Coronary artery (tissue), 2 donors: ENCODE data around the gene GALK1.

ENCODE experiments used
- DNase-seq: peaks from one replicate; pipeline ENCODE4 v3.0.0-alpha.2; 2017; ENCODE audit warnings: low spot score
- H3K27ac ChIP-seq, 2 donors: fragments of 200-600 bp; sonication (generic); one replicate each; pipeline ENCODE4 v1.5.1; 2016 to 2019
- H3K4me3 ChIP-seq: fragments of 200-600 bp; sonication (generic); 2 replicates; pipeline ENCODE4 v1.5.1; 2016; ENCODE audit warnings: mild to moderate bottlenecking, moderate library complexity
- TF ChIP-seq, protein P1 (sequence below): fragments of 200-600 bp; sonication (generic); IDR thresholded peaks from one replicate; pipeline ENCODE4 v1.5.1; 2019; ENCODE audit warnings: antibody characterized with exemption

The GALK1 gene

DNA sequence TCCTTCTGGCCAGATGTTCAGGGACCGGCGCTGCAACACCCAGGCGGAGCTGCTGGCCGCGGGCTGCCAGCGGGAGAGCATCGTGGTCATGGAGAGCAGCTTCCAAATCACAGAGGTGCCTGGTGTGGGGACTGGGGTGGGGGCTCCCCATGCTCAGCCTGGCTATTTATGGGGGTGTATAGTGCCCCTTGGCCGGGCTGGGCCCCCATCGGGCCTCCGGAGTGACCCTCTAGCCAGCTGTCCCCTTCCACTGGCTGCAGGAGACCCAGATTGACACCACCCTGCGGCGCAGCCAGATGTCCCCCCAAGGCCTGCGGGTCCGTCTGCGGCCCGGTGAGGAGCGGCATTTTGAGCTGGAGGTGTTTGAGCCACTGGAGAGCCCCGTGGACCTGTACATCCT is 37.6 kb downstream of the GALK1 start:
- TF ChIP-seq, protein P1, sequence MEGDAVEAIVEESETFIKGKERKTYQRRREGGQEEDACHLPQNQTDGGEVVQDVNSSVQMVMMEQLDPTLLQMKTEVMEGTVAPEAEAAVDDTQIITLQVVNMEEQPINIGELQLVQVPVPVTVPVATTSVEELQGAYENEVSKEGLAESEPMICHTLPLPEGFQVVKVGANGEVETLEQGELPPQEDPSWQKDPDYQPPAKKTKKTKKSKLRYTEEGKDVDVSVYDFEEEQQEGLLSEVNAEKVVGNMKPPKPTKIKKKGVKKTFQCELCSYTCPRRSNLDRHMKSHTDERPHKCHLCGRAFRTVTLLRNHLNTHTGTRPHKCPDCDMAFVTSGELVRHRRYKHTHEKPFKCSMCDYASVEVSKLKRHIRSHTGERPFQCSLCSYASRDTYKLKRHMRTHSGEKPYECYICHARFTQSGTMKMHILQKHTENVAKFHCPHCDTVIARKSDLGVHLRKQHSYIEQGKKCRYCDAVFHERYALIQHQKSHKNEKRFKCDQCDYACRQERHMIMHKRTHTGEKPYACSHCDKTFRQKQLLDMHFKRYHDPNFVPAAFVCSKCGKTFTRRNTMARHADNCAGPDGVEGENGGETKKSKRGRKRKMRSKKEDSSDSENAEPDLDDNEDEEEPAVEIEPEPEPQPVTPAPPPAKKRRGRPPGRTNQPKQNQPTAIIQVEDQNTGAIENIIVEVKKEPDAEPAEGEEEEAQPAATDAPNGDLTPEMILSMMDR: no peak
- H3K27ac ChIP-seq: no peak overlapping the region
- H3K4me3 ChIP-seq: no peak overlapping the region

DNA sequence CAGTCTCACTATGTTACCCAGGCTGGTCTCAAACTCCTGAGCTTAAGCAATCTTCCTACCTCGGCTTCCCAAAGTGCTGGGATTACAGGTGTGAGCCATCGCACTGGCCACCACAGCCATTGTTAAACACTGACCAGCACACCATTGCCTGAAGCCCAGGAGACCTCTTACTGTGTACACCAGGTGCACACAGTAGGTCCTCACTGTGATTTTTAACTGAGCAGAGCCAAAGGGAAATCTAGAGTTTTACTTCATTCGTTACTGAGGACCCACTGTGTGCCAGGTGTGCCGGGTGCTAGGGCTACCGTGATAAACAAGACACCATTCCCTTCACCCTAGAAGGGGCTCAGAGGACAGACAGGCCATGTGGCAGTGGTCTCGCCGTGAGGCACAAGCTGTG is 39.5 kb downstream of the GALK1 start:
- TF ChIP-seq, protein P1: no peak
- no peak overlapping the region for H3K4me3 ChIP-seq
- no peak overlapping the region for H3K27ac ChIP-seq
- no peak for DNase-seq

More for the DNA sequence above, 37.6 kb downstream of the GALK1 start:
- DNase-seq: no peak

DNA sequence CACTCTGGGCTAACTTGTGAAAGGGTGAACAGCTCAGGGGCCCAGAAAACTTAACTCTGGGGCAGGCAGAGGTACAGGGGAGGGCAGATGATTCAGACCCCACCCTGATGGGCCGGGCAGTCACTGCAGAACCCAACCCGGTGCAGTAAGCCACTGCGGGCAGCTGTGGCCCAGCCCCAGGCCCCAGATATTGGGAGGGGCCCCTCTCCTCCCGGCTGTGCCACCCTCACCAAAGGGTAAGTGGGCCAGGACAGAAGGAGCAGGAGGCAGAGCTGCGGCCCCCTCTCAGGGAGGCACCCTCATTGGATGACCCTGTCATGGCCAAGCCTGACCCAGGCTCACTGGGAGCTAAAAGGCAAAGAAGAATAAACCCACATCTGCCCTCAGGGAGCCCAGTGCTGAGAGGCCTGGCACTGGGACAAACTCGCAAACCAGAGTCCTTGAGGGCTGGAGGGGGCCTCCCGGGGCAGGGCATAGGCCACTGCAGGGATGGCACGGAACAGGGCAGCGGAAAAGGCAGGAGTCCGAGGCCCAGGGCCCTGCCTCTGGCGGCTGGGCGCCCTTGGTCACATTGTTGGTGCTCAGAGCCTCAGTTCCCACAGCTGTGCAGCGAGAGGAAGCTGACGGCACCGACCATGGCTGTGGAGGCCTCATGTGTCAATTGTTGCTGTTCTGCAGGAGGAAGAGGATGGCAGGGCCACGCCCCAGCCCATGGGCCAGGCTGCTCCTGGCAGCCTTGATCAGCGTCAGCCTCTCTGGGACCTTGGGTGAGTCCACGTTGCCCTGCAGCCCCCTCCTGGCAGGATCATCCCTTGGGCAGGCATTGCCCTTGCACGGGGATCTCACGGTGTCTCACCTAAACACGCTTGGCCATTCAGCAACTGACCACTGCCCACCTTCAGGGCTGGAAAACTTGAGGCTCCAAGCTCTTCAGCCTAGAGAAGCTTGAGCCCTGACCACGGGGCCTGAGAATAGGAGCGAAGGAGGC is 40.7 kb downstream of the GALK1 start:
- Histone ChIP-seq H3K27ac (peak overlapping the region in 1 of 2 donors; percentile 48), H3K4me3 (peak overlapping the region; percentile 68)
- TF ChIP-seq, protein P1: no peak

GRCh38 chr17:75723171-75723930 is 41.6 kb downstream of the GALK1 start:
- no peak for DNase-seq
- Histone ChIP-seq H3K27ac (peak overlapping the region in 1 of 2 donors; percentile 35), H3K4me3 (peak overlapping the region; percentile 68)
- TF ChIP-seq, protein P1: no peak

More for the DNA sequence above, 40.7 kb downstream of the GALK1 start:
- DNase-seq: no peak

DNA sequence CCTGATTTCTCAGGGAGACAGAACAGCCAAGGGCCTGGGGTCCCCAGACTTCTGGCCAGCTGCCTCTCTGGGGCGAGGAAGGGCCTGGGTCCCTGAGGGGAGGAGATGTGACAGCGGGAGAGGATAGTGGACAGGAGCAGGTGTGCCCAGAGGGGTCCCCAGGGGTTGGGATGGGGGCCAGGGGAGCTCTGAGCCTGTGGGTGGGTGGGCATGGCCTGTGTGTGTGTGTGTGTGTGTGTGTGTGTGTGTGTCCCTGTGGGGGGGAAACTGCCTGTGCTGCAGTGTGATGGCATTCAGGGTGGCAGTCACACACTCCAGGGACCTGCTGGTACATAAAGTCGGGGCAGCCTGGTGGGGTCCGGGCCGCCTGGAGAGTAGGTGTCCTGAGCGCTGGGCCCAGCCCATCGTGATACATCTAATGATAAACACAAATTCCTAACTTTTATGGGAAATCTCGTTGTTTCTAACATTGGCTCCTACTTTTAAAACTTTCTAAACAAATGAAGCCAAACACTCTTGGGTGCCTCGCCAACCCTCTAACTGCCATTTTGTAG is 42.4 kb downstream of the GALK1 start:
- no peak for DNase-seq
- H3K27ac ChIP-seq: peak overlapping the region in 1 of 2 donors; percentile 80

DNA sequence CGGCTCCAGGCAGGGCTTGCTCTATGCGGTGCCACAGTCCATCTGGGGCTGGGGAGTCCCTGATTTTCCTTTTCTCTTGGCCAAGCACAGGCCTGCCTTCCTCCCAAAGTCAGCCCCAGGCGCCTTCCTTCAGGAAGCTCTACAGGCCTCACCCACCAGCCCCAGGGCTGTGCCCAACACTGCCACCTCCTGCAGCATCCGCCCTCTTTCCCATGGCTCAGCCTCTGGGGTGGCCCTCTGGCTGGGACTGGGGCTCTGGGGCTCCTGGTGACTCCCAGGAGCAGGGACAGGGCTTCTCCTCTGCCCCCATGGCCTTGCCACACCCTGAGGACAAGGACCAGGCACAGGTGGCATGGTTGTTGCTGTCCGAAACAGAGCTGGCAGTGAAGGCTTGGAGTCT is 42.9 kb downstream of the GALK1 start:
- Histone ChIP-seq H3K27ac (peak overlapping the region in 1 of 2 donors; percentile 80), H3K4me3 (peak overlapping the region; percentile 68)
- DNase-seq: no peak
- TF ChIP-seq, protein P1: no peak

More for the DNA sequence above, 42.4 kb downstream of the GALK1 start:
- H3K4me3 ChIP-seq: peak overlapping the region; percentile 68
- TF ChIP-seq, protein P1: no peak
